Measurements from ENCODE around the gene OR51V1.
"Not testable (repeated sequence)": the region's sequence is repeated elsewhere in the genome, so short reads cannot be mapped to it uniquely, and the experiment has no call there.

OR51V1 gene, protein sequence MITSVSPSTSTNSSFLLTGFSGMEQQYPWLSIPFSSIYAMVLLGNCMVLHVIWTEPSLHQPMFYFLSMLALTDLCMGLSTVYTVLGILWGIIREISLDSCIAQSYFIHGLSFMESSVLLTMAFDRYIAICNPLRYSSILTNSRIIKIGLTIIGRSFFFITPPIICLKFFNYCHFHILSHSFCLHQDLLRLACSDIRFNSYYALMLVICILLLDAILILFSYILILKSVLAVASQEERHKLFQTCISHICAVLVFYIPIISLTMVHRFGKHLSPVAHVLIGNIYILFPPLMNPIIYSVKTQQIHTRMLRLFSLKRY

DNA sequence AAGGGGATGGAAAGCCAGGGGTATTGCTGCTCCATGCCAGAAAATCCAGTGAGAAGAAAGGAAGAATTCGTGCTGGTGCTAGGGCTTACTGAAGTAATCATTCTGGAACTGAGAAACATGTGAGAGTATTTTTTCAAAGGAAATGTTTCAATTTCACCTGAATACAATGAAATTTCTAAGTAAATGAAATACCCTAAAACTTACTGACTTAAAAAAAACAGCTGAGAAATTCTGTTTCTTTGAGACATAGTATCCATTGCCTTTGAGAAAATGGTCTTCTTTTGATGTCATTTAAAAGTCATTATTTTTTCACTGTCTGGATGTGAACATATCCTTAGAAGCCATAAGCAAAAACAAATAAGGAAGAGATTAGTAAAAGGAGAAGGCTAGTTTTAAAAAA, at the start of gene OR51V1:
Gene OR51V1 (minus strand): TSS at position 101 of the 400 bp plus-strand sequence. CDS start 0 bp downstream, at position 101.
- no peak for DNase-seq (ENCODE audit: low read depth)

DNA sequence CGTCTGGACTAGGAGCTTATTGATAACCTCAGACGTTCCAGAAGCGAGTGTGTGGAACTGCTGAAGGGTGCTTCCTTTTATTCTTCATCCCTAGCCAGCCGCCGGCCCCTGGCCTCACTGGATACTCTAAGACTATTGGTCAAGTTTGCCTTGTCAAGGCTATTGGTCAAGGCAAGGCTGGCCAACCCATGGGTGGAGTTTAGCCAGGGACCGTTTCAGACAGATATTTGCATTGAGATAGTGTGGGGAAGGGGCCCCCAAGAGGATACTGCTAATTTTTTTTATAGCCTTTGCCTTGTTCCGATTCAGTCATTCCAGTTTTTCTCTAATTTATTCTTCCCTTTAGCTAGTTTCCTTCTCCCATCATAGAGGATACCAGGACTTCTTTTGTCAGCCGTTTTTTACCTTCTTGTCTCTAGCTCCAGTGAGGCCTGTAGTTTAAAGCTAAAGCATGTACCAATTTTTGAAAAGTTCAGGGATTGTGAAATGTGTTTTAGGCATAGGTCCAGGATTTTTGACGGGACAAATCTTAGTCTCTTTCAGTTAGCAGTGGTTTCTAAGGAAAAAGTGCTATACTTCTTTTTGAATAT, 49.4 kb upstream of the OR51V1 start, which contains the start of gene HBG1:
Gene HBG1 (minus strand): TSS at position 51 of the 590 bp plus-strand sequence. CDS start 53 bp downstream, outside the sequence.
- DNase-seq (ENCODE audit: low read depth) = not testable (repeated sequence)

DNA sequence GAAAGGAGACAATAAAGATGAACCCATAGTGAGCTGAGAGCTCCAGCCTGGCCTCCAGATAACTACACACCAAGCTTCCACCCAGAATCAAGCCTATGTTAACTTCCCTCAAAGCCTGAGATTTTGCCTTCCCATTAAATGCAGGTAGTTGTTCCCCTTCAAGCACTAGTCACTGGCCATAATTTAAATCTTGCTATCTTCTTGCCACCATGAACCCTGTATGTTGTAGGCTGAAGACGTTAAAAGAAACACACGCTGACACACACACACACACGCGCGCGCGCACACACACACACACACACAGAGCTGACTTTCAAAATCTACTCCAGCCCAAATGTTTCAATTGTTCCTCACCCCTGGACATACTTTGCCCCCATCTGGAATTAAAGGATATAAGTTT, 48.0 kb upstream of the OR51V1 start:
- DNase-seq (ENCODE audit: low read depth) = not testable (repeated sequence)

DNA sequence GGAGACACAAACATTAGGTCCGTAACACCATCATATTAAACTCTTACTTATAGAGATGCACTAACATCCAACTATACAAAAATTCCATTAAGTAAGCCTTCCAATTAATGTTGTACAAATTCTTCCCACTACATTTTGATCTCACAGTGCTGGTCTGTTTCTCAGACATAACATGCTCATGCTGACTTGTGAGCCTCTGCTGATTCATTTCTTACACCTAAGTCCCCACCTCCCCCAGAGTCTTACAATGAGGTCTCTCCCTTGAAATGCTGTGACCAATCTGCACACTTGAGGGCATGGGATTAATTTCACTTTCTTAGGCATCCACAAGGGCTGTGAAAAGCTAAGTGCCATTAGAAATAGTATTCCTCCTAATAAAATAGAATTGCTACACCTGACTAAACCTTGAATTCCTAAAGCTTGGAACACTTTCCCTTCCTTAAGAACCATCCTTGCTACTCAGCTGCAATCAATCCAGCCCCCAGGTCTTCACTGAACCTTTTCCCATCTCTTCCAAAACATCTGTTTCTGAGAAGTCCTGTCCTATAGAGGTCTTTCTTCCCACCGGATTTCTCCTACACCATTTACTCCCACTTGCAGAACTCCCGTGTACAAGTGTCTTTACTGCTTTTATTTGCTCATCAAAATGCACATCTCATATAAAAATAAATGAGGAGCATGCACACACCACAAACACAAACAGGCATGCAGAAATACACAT, 47.1 kb upstream of the OR51V1 start:
- DNase-seq (ENCODE audit: low read depth) = no peak

DNA sequence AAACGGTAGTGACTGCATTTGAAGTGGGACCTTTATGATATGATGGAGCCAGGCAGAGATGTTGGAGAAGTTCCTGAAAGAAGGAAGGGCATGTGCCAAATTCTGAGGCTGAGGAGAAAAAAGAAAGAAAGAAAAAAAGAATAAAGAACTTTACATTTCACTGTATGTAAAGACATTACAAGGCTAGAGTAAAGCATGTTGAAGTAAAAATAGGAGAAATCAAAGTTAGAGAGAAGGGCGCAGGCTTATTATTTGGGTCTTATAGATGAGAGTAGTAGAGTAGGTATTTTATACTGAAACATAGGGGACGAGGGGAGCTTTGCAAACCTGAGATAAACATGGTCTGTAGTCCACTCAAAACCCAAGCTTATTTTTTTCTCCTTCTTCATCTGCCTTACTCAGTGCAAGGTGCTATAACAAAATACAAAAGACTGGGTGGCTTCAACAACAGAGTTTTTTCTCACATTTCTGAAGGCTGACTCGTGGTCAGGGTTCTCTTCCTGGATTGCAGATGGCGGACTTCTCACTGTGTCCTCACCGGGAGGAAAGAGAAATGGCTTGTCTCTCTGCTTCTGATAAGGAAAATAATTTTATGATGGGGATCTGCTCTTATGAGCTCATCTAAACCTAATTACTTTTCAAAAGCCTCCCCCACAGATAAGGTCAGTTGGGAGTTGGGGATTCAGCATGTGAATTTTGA, 46.4 kb upstream of the OR51V1 start:
- no peak for DNase-seq (ENCODE audit: low read depth)

DNA sequence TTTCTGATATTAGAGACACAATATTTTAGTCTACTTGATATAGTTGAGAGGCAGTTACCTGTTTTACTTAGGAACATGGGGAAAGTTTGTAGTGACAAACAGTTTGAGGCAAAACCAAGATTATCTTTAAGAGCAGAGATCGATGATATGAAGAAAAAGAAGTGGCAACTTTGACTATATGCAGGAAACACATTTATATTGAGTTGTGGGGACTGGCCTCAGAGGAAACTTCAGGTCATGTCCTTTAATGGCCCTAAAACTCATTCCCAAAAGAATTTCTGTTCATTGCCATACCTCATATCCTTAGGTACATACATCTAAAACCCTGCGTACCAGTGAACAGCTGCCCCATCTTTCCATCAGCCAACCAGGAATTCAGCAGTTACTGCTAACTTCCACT, 44.7 kb upstream of the OR51V1 start:
- DNase-seq (ENCODE audit: low read depth) = no peak

DNA sequence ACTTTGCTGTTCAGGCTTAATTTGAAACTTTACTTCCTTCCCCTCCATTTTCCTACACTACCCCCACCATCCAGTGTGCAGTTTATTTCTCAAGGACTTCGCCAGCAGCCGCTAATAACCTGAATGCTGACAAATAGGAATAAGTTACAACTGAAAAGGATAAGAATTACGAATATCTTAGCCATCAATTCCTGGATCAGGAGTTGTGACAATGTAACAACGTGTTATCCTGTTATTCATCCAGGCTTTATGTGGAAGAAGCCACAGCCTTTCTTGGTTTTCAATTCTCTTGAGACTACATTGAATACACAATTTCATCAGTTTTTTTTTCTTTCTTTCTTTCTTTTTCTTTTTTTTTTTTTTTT, 43.3 kb upstream of the OR51V1 start:
- DNase-seq (ENCODE audit: low read depth) = no peak

DNA sequence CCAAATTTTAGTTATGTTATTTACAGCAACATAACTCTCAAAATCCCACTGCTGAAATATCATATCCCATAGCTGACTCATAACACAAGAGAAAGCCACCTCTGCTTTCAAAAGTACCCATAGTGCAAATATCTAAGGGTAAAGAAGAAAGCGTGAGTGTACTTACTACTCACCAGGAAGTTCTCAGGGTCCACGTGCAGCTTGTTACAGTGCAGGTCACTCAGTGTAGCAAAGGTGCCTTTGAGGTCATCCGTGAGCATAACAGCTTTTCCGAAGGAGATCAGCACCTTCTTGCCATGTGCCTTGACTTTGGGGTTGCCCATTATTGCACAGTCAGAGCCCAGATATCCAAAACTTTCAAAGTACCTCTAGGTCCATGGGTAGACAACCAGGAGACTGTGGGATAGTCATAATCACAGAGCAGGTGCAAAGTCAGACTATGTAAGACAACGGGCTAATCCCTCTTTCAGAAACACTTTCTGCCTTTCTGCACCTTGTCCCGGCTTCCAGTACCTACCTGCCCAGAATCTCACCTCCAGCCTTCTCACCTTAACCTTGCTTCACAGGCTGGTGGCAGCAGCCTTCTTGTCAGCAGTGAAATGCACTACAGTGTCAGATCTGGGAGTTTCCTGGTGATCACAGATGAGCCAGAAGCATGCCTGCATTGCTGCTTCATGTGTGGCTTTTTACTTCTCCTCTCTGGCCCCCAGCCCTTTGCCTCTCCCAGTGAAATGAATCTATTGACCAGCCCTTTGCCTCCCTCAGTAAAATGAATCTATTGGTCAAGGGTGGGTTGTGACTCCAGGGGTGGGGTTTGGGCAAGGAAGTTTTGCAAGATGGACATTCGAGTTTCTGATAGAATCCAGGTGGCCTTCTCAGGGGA, 42.7 kb upstream of the OR51V1 start:
- DNase-seq (ENCODE audit: low read depth) = no peak

DNA sequence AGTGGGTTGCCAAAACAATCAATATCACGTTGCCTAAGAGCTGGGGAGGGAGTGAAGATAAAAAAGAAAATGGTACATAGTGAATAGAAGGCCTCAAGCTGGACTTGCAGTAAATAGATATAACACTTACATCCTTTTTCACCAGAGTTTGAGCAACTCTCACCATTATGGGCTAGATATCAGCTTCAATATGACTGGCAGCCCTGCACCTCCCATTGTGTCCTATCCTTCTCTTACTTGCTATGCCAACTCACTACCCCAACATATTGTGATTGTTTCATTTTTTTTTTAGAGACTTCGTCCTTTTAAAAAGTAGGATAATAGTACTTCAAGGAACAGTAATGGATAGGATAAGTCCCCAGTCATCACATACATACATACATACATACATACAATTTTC, 41.7 kb upstream of the OR51V1 start:
- no peak for DNase-seq (ENCODE audit: low read depth)

DNA sequence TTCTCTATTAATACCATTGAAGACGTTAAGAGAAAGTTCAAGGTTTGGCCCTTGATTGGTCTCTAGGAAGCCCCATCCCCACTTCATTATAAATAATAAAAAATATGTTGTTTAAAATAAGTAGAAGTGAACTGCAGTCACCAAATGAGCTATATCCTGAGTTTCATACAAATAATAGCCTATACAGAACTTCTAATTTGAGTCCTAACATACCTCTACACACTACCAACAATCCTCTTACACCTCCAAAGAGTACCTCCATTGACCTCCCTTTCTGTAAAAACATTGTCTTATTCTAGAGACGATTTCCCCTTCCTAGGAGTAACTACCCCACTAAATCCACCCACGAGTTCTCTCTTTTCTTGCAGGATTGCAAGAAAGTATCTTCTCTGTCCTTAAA, 41.0 kb upstream of the OR51V1 start:
- DNase-seq (ENCODE audit: low read depth) = no peak

DNA sequence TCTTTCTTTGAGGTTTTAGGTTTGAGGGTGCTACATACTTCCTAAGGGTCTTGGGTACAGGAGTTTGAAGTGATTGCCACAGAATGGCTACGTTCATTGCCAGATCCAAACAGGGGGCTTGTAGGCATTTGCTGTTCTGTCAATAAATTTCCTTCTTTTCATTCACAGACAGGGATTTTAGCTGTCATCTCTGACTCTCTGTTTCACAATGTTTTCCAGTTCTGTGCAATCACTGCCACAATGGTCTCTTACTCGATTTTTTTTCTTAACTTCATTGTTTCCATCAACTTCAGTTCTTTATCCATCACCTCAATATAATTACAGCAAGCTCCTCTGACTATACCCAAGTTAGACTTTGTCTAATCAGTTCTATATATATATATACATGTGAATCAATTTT, 40.0 kb upstream of the OR51V1 start:
- no peak for DNase-seq (ENCODE audit: low read depth)

DNA sequence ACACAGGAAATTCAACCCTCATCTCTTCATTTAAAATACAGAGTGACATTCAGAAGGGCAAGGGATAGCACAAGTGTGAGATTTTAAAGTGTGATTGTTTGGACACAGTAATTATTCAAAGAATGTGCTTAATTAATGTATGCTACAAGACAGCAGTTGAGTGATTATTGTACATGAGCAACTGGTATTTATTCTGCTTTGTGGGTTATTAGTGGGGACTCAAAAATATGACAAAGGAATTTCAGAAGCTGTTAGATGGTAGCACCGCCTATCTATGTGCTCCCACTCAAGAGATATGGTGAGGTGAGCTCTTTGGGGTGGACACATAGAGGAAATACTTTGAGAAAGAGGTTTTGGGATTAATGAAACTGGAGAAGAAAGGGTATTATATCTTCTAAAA, 39.6 kb upstream of the OR51V1 start:
- no peak for DNase-seq (ENCODE audit: low read depth)

DNA sequence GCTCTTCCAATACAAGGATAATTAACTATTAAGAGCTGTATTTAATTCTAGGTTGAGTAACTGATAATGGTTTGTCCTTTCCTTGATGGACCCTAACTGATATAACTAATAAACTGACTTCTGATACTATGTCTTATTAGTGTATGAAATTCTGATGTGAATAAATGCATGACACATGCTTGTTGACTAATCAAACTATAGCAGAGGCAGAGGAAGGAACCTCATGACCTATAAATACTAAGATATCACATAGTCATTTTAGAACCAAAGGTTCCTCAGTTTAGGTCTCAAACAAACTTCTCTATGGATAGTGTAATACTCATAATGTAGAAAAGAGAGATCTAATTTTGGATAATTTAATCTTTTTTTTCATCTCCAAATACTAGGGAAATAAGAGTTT, 38.6 kb upstream of the OR51V1 start:
- DNase-seq (ENCODE audit: low read depth) = no peak

DNA sequence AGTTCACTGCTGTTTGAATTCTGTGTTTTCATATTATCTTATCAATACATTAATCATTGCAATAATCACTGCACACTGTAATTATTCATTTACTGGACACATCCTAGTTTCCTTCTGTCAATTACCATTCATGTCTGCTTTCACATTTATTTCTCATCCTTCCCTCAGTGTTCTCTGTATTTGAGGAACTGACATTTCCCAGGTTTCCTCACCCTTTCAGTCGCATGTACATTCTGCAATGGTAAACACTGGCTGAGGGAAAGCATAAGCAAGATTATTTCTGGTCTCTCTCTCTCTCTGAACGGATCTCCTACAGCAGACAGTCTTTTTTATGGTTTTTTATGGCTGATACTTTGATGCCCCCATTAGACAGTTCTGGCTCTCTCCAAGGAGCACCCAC, 38.0 kb upstream of the OR51V1 start:
- DNase-seq (ENCODE audit: low read depth) = no peak

DNA sequence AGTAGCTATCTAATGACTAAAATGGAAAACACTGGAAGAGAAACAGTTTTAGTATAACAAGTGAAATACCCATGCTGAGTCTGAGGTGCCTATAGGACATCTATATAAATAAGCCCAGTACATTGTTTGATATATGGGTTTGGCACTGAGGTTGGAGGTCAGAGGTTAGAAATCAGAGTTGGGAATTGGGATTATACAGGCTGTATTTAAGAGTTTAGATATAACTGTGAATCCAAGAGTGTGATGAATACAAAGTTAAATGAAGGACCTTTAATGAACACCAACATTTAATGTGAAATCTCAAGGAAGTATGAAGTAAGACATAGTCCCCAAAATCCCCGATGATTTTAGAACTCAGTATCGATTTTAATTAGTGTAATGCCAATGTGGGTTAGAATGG, 36.9 kb upstream of the OR51V1 start:
- no peak for DNase-seq (ENCODE audit: low read depth)

DNA sequence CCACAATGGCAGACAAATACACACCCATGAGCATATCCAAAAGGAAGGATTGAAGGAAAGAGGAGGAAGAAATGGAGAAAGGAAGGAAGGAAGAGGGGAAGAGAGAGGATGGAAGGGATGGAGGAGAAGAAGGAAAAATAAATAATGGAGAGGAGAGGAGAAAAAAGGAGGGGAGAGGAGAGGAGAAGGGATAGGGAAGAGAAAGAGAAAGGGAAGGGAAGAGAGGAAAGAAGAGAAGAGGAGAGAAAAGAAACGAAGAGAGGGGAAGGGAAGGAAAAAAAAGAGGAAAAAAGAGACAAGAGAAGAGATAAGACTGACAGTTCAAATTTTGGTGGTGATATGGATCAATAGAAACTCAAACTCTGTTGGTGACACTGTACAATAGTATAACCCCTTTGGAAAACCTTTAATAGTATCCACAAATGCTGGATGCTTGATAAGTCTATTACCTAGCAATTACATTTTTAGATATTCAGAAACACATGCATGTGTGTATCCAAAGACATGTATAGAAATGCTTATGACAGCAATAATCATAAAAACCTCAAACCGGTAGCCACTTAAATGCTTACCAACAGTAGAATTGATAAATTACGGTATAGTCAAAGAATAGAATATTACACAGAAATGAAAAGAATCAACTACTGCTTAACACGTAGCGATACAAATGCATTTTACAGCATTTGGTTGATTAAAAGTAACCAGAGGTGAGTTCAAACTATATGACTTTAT, 35.0 kb upstream of the OR51V1 start:
- no peak for DNase-seq (ENCODE audit: low read depth)

DNA sequence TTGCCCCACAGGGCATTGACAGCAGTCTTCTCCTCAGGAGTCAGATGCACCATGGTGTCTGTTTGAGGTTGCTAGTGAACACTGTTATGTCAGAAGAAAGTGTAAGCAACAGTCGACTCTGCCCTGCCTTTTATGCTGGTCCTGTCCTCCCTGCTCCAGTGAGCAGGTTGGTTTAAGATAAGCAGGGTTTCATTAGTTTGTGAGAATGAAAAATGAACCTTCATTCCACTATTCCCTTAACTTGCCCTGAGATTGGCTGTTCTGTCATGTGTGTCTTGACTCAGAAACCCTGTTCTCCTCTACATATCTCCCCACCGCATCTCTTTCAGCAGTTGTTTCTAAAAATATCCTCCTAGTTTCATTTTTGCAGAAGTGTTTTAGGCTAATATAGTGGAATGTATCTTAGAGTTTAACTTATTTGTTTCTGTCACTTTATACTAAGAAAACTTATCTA, 33.9 kb upstream of the OR51V1 start, which contains the start of gene HBD:
Gene HBD (minus strand): TSS at position 103 of the 454 bp plus-strand sequence. CDS start 50 bp downstream, at position 53.
- DNase-seq (ENCODE audit: low read depth) = no peak

DNA sequence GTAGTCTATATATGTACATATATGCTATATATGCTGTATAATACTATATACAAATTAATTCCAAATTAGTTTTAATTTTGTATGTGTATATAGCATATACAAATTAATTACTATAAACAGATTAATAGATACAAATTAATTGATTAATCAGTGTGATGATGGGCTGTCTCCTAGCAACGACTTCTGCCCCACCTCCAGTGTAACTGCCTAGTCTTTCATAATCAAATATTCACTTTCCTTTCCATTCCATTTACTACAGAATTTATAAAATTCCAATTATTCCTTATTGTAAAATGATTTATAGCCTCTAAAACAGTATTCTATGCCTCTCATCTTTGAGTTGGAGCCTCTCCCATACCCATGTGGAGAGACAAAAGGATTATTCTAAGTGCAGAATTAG, 32.8 kb upstream of the OR51V1 start:
- DNase-seq (ENCODE audit: low read depth) = no peak

DNA sequence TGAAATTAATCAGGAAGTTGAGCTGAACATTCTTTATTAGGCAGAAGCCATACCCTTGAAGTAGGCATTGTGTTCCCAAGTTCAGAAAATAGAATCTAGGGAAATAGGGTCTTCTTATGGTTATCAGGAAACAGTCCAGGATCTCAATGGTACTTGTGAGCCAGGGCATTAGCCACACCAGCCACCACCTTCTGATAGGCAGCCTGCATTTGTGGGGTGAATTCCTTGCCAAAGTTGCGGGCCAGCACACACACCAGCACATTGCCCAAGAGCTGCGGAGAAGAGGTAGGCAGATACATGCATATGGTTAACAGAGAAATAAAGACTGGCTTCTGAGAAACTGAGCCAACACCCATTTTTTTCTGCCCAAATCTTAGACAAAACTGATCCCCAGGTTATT, 32.3 kb upstream of the OR51V1 start:
- DNase-seq (ENCODE audit: low read depth) = no peak

DNA sequence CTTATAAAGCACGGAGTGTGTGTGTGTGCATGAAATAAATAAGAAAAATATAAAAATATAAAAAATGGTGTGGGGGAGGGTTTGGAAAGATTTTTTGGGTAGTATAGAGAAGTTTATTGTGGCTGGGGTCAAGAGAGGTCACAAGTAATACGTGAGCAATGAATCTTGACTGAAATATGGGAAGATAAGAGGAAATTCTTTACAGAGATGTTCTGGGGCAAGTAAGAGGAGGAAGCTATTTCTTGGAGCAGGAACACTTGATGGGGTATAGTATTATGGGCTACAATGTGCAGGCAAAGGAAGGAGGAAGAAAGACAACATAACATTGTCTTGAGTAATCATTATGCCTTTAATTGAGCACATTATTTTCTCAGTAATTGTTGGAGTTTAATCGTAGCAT, 31.7 kb upstream of the OR51V1 start:
- DNase-seq (ENCODE audit: low read depth) = no peak

DNA sequence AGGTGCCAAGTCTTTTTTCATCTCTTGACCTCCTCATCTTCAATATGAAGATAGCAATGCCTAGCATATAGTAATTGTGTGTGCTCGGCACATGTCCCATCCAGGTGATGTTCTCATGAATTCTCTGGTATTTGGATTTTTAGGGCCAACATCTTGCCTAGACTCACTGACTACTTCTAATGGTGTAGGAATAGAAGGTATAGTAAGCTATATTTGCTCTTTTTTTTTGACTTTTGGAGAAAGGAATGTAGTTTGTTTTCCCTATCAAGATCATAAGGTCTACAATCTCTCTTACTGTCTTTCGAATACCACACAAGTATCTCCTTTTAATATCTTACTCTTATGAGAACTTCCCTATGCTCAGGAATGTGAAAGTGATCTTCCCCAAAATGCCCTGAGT, 30.6 kb upstream of the OR51V1 start:
- no peak for DNase-seq (ENCODE audit: low read depth)

Data from CMK (cell line).